Heart right ventricle (tissue), 16 donors: ENCODE measurements around the gene DNAJC1. TPM values are rescaled to one million over a fixed set of nuclear protein-coding genes. Genes with fewer than 3 reads are reported as not detected.
"Not testable (repeated sequence)": the region's sequence is repeated elsewhere in the genome, so short reads cannot be mapped to it uniquely, and the experiment has no call there.

Experiments used
- ATAC-seq, 8 donors: fragments of 200-7000 bp; cut with Tn5 transposase; one replicate each; pipeline ENCODE4 v1.9.1; 2020; ENCODE audit warnings: mild to moderate bottlenecking in 8 of 8, moderate library complexity in 8 of 8, moderate number of reproducible peaks in 1 of 8
- DNase-seq, 2 donors: peaks; one replicate each; pipeline ENCODE4 v3.0.0-alpha.2; 2020
- H3K27ac ChIP-seq, 10 donors: fragments of 200-600 bp; sonication (generic) in 2 of 10; one replicate each; pipeline versions ENCODE4 v1.5.0 to v1.8.0; 2020 to 2022; ENCODE audit warnings: mild to moderate bottlenecking in 3 of 10
- H3K27me3 ChIP-seq, 7 donors: fragments of 200-600 bp; one replicate each; pipeline ENCODE4 v1.8.0; 2021 to 2022; ENCODE audit warnings: mild to moderate bottlenecking in 2 of 7
- H3K36me3 ChIP-seq, 9 donors: fragments of 200-600 bp; sonication (generic) in 1 of 9; one replicate each; pipeline versions ENCODE4 v1.5.0 to v1.8.0; 2020 to 2022; ENCODE audit warnings: mild to moderate bottlenecking in 2 of 9
- H3K4me1 ChIP-seq, 9 donors: fragments of 200-600 bp; sonication (generic) in 1 of 9; one replicate each; pipeline versions ENCODE4 v1.5.0 to v1.8.0; 2020 to 2022; ENCODE audit warnings: mild to moderate bottlenecking in 4 of 9
- H3K4me3 ChIP-seq, 10 donors: fragments of 200-600 bp; sonication (generic) in 2 of 10; one replicate each; pipeline versions ENCODE4 v1.5.0 to v1.8.0; 2020 to 2022; ENCODE audit warnings: mild to moderate bottlenecking in 7 of 10, moderate library complexity in 2 of 10
- H3K9me3 ChIP-seq, 11 donors: fragments of 200-600 bp in 10 of 11; sonication (generic) in 2 of 11; one replicate each; pipeline versions ENCODE4 v1.5.0 to v1.8.0; 2013 to 2022; ENCODE audit warnings: mild to moderate bottlenecking in 2 of 11, control low read depth in 1 of 11, moderate library complexity in 1 of 11
- WGBS, 2 donors: extraction: QIAGEN DNeasy Blood & Tissue Kit; methylation state at CpG; one replicate each; pipeline ENCODE4 v1.1.7; 2013; ENCODE audit warnings: inconsistent platforms in 1 of 2; 5-methylcytosine and 5-hydroxymethylcytosine counted together
- intact Hi-C, 10 donors: fragments of 100-400 bp; cut with DNase I; formaldehyde crosslinking; loops; one replicate each; pipeline versions ENCODE4 v1.11.1 to v1.14.2; 2022
- polyA plus RNA-seq, 2 donors: library from polyadenylated mRNA; stranded (reverse); fragments of 200-250 nt; gene quantifications; one replicate each; pipeline ENCODE4 v1.2.3, GENCODE V29; 2013
- total RNA-seq, 10 donors: library from RNA; stranded (reverse); fragmentation: NEBNext Ultra II Directional in 3 of 10; extraction: Animal tissue kit (Norgen Biotek cat#: 25700) in 3 of 10; gene quantifications; one replicate each; pipeline versions ENCODE4 v1.2.1 to v1.2.4, GENCODE V29; 2021 to 2023
- TF ChIP-seq, protein P1 (sequence below), 9 donors: fragments of 200-600 bp; sonication (generic) in 2 of 9; IDR thresholded peaks; one replicate each; pipeline versions ENCODE4 v1.5.0 to v1.8.0; 2021 to 2022; ENCODE audit warnings: antibody characterized with exemption in 9 of 9, mild to moderate bottlenecking in 5 of 9, moderate library complexity in 1 of 9
- donor health status: Arrhythmogenic right ventricular cardiomyopathy.
- donor health status: ischemic (EF 13 %, LVEDD 7.1; RV severe dilation, severe dysfunction).
- donor health status: healthy with polysubstance abuse.
- donor health status: DM: no; HTN: yes; CAD: no.
- donor health status: DM: no; HTN: no; CAD: no.
- donor health status: ischemic (EF 25% LVEDD 6.9; RV normal size, moderate dysfunction).
- donor health status: ischemic (EF 25% LVEDD 5.7; RV mildly dilated, moderate dysfunction).
- donor health status: healthy.
- donor health status: DM: yes; HTN: yes; CAD: no.
- donor health status: Ischemic cardiomyopathy.
- donor health status: ischemic (EF 35%, LVEDD 5.7; RV mildly dilated, moderate dysfunction).
- donor health status: nonischemic (EF 11% LVEDD 7.7; RV severe dilation, severe dysfunction).
- donor health status: DM: yes; HTN: yes; CAD: no.
- donor health status: PGD.
- donor health status: ischemic (EF 29% LVEDD 5.4; RV normal size, mild dysfunction).
- donor health status: nonischemic (EF 23%, LVEDD 6.1; RV moderate dilation, normal function).

The DNAJC1 gene
- total and polyA plus RNA-seq, 12 donors, result 8.9 to 26.8 (median 11.4) TPM

DNA sequence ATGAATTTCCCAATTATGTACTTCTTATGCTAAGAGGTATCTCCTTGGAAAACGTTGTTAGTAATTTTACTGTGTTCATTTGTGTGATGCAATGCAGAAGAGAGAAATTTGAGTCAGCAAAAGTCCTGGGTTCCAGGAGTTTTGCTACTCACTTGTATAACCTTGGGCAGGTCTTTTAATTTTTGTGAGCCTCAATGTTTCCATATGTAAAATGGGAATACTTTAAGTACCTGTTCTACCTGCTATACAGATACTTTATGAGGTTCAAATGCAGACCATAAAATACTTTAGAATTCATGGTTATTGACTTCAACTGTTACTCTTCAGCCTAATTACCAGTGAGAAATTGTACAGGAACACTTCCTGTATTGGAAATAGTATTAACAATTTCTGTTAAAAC lies 284.0 kb downstream of the DNAJC1 start:
- WGBS, 2 donors, result 73 to 75% methylated on average over 1 of the region's 1 CpG
- TF ChIP-seq, protein P1, sequence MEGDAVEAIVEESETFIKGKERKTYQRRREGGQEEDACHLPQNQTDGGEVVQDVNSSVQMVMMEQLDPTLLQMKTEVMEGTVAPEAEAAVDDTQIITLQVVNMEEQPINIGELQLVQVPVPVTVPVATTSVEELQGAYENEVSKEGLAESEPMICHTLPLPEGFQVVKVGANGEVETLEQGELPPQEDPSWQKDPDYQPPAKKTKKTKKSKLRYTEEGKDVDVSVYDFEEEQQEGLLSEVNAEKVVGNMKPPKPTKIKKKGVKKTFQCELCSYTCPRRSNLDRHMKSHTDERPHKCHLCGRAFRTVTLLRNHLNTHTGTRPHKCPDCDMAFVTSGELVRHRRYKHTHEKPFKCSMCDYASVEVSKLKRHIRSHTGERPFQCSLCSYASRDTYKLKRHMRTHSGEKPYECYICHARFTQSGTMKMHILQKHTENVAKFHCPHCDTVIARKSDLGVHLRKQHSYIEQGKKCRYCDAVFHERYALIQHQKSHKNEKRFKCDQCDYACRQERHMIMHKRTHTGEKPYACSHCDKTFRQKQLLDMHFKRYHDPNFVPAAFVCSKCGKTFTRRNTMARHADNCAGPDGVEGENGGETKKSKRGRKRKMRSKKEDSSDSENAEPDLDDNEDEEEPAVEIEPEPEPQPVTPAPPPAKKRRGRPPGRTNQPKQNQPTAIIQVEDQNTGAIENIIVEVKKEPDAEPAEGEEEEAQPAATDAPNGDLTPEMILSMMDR (IDR thresholded peaks at IDR 0.05), result no peak
- ATAC-seq (no peak), DNase-seq (no peak)
- intact Hi-C loops, result no loop called here
- Histone ChIP-seq H3K27me3 (no peaks in the 10 kb centered on the region), H3K27ac (no peak overlapping the region), H3K9me3 (no peaks in the 10 kb centered on the region), H3K36me3 (peaks cover 0 to 53% (median 14%) of the 10 kb centered on the region in 9 donors), H3K4me3 (no peak overlapping the region), H3K4me1 (peaks cover 3 to 25% (median 11%) of the 10 kb centered on the region in 9 donors)

DNA sequence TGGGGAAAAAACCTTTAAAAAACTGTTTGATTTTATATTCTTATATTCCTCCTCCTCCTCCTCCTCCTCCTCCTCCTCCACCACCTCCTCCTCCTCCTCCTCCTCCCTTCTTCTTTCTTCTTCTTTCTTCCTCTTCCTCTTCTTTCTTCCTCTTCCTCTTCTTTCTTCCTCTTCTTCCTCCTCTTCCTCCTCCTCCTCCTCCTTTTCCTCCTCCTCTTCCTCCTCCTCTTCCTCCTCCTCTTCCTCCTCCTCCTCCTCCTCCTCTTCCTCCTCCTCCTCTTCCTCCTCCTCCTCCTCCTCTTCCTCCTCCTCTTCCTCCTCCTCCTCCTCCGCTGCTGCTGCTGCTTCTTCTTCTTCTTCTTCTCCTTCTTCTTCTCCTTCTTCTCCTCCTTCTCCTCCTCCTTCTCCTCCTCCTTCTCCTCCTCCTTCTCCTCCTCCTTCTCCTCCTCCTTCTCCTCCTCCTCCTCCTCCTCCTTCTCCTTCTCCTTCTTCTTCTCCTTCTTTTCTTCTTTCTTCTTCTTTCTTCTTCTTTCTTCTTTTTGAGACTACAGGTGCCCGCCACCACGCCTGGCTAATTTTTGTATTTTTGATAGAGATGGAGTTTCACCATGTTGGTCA lies 286.0 kb downstream of the DNAJC1 start:
- peaks cover 0 to 66% (median 14%) of the 10 kb centered on the region in 9 donors for H3K36me3 ChIP-seq
- WGBS, 2 donors, result 93 to 97% methylated on average over 3 of the region's 3 CpGs
- ATAC-seq, DNase-seq, H3K9me3 ChIP-seq, H3K27me3 ChIP-seq, H3K4me3 ChIP-seq, intact Hi-C loops, H3K27ac ChIP-seq: not testable (repeated sequence)
- H3K4me1 ChIP-seq, result peaks cover 0 to 11% (median 3%) of the 10 kb centered on the region in 9 donors

DNA sequence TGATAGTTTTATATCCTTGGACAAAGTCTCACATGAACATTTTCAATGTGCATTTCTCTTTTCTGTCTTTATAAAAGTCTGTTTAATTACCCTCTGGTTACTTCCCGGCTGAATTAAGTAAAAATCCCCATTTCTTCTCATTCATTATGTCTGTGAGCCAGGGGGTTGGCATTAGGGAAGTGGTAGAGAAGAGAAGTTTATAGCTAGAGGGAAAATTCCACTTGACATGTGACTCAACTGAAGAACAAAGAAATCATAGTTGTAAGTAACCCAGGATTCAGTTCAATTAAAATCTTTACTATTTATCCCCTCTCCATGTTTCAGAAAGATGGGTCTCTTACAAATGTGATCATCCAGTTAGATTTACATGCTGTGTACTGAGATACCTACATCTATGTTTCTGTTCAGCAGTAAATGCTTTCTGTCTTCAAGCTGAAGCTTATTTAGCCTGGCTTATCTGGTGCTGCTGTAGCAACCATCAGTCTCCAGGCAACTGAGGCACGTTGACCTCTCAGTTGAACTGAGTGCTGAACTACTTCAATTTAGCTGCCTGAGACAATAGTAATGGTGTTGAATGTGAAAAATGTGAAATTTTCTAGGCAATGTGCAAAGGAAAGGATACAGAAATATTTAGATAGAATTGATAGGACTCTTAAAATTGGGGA lies 287.9 kb downstream of the DNAJC1 start:
- intact Hi-C loops, result no loop called here
- Histone ChIP-seq H3K4me1 (peaks cover 0 to 11% (median 3%) of the 10 kb centered on the region in 9 donors), H3K27me3 (no peaks in the 10 kb centered on the region), H3K4me3 (no peak overlapping the region), H3K9me3 (no peaks in the 10 kb centered on the region), H3K36me3 (peaks cover 0 to 68% (median 14%) of the 10 kb centered on the region in 9 donors), H3K27ac (no peak overlapping the region)
- TF ChIP-seq, protein P1 (IDR thresholded peaks at IDR 0.05), result no peak
- 55 to 62% methylated on average over 2 of the region's 2 CpGs for WGBS, 2 donors
- DNase-seq (no peak), ATAC-seq (peak in 2 of 8 donors; percentile 44 to 77)

DNA sequence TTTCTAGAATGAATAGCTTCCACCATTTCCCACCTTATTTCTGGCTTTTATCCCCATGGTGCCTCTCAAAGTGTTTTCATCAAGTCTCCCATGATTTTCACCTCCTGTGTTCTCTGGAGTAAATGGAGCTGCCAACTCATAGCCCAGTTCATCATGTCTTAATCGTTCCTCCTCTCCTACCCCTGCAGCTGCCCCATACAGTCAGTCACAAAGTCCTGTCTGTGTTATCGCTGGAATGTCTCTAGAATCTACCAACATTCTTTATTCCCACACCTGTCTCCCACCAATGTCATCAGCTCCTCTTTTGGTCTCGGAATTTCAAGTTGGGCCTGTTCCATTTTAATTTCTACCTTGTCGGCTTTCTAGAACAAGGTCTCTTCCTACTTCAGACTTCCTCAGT lies 290.6 kb downstream of the DNAJC1 start:
- ATAC-seq (no peak), DNase-seq (no peak)
- WGBS, 2 donors, result 77 to 88% methylated on average over 4 of the region's 4 CpGs
- Histone ChIP-seq H3K27ac (no peak overlapping the region), H3K4me1 (peaks cover 0 to 23% (median 8%) of the 10 kb centered on the region in 9 donors), H3K27me3 (no peaks in the 10 kb centered on the region), H3K9me3 (no peaks in the 10 kb centered on the region), H3K36me3 (peaks cover 0 to 47% (median 19%) of the 10 kb centered on the region in 9 donors), H3K4me3 (no peak overlapping the region)
- TF ChIP-seq, protein P1 (IDR thresholded peaks at IDR 0.05), result no peak
- intact Hi-C loops, result no loop called here

DNA sequence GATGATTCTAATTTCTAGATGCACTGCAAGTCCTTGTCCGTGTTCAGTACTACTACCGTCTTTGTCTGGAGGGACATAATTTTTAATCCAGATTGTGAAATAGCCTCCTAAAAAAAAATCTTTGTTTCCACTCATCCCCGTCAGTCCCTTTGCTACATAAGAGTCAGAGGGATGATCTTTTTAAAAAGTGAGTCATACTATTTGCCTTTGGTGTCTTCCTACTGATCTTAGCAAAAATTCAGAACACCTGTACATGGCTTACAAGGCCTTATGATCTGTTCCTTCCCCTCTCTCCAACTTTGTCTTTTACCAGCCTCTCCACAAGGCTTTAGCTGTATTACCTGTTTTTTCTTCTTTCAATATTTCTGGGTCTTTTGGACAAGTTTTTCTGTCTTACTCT lies 296.0 kb downstream of the DNAJC1 start:
- 93 to 97% methylated on average over 3 of the region's 3 CpGs for WGBS, 2 donors
- H3K4me3 ChIP-seq, result no peak overlapping the region
- peaks cover 0 to 15% (median 1%) of the 10 kb centered on the region in 9 donors for H3K36me3 ChIP-seq
- intact Hi-C loops, result no loop called here
- TF ChIP-seq, protein P1 (IDR thresholded peaks at IDR 0.05), result no peak
- no peak for ATAC-seq
- DNase-seq, result no peak
- no peaks in the 10 kb centered on the region for H3K9me3 ChIP-seq
- H3K27me3 ChIP-seq, result no peaks in the 10 kb centered on the region
- no peak overlapping the region for H3K27ac ChIP-seq
- H3K4me1 ChIP-seq, result peaks cover 0 to 23% (median 10%) of the 10 kb centered on the region in 9 donors
